ENCODE measurements around the gene CYTL1.
"Not testable (repeated sequence)": the region's sequence is repeated elsewhere in the genome, so short reads cannot be mapped to it uniquely, and the experiment has no call there.

Gene CYTL1

GRCh38 chr4:4996935-4997334 is 22.3 kb downstream of the CYTL1 start:
- not testable (repeated sequence) for DNase-seq (ENCODE audit: low read depth in 3 of 3)

- no peak for DNase-seq (ENCODE audit: low read depth in 3 of 3)
Measured at GRCh38 chr4:4995908-4996265, 23.4 kb downstream of the CYTL1 start.

- DNase-seq (ENCODE audit: low read depth in 3 of 3) = peak in 2 of 3 experiments; percentile 14 to 44
Measured at GRCh38 chr4:4995103-4995907, 24.0 kb downstream of the CYTL1 start.

- no peak for DNase-seq (ENCODE audit: low read depth in 3 of 3)
Measured at GRCh38 chr4:4994312-4995097, 24.8 kb downstream of the CYTL1 start.

GRCh38 chr4:4992833-4993232 is 26.4 kb downstream of the CYTL1 start:
- DNase-seq (ENCODE audit: low read depth in 3 of 3) = no peak

GRCh38 chr4:4991541-4992099 is 27.6 kb downstream of the CYTL1 start:
- DNase-seq (ENCODE audit: low read depth in 3 of 3) = no peak

- no peak for DNase-seq (ENCODE audit: low read depth in 3 of 3)
Measured at GRCh38 chr4:4990857-4991540, 28.3 kb downstream of the CYTL1 start.

- DNase-seq (ENCODE audit: low read depth in 3 of 3) = no peak
Measured at GRCh38 chr4:4990329-4990728, 28.9 kb downstream of the CYTL1 start.

GRCh38 chr4:4989083-4989622 is 30.1 kb downstream of the CYTL1 start:
- no peak for DNase-seq (ENCODE audit: low read depth in 3 of 3)

GRCh38 chr4:4987656-4988055 is 31.6 kb downstream of the CYTL1 start:
- no peak for DNase-seq (ENCODE audit: low read depth in 3 of 3)

- no peak for DNase-seq (ENCODE audit: low read depth in 3 of 3)
Measured at GRCh38 chr4:4986841-4987240, 32.4 kb downstream of the CYTL1 start.

GRCh38 chr4:4985844-4986243 is 33.4 kb downstream of the CYTL1 start:
- DNase-seq (ENCODE audit: low read depth in 3 of 3) = no peak

GRCh38 chr4:4985036-4985435 is 34.2 kb downstream of the CYTL1 start:
- DNase-seq (ENCODE audit: low read depth in 3 of 3) = no peak

- DNase-seq (ENCODE audit: low read depth in 3 of 3) = no peak
Measured at GRCh38 chr4:4984186-4984585, 35.1 kb downstream of the CYTL1 start.

GRCh38 chr4:4981827-4982226 is 37.4 kb downstream of the CYTL1 start:
- DNase-seq (ENCODE audit: low read depth in 3 of 3) = no peak

- DNase-seq (ENCODE audit: low read depth in 3 of 3) = no peak
Measured at GRCh38 chr4:4981427-4981826, 37.8 kb downstream of the CYTL1 start.

GRCh38 chr4:4980621-4981230 is 38.5 kb downstream of the CYTL1 start:
- no peak for DNase-seq (ENCODE audit: low read depth in 3 of 3)

GRCh38 chr4:4979971-4980370 is 39.3 kb downstream of the CYTL1 start:
- no peak for DNase-seq (ENCODE audit: low read depth in 3 of 3)

GRCh38 chr4:4974727-4975126 is 44.5 kb downstream of the CYTL1 start:
- no peak for DNase-seq (ENCODE audit: low read depth in 3 of 3)

- no peak for DNase-seq (ENCODE audit: low read depth in 3 of 3)
Measured at GRCh38 chr4:4971796-4972195, 47.5 kb downstream of the CYTL1 start.

GRCh38 chr4:4969298-4969697 is 50.0 kb downstream of the CYTL1 start:
- no peak for DNase-seq (ENCODE audit: low read depth in 3 of 3)
